Sigmoid colon (tissue), 7 donors: ENCODE data around the gene ACKR2. TPM values are rescaled to one million over a fixed set of nuclear protein-coding genes. Genes with fewer than 3 reads are reported as not detected.

ENCODE experiments used
- DNase-seq: peaks from one replicate; pipeline ENCODE4 v3.0.0-alpha.2; 2019
- H3K27ac ChIP-seq, 4 donors: fragments of 200-600 bp; sonication (generic); one replicate each; pipeline ENCODE4 v1.5.1; 2016 to 2019; ENCODE audit warnings: mild to moderate bottlenecking in 1 of 4
- H3K27me3 ChIP-seq, 3 donors: fragments of 200-600 bp; sonication (generic); one replicate each; pipeline ENCODE4 v1.5.1; 2019; ENCODE audit warnings: mild to moderate bottlenecking in 1 of 3
- H3K36me3 ChIP-seq, 4 donors: fragments of 200-600 bp; sonication (generic); one replicate each; pipeline ENCODE4 v1.5.1; 2016 to 2019
- H3K4me1 ChIP-seq, 4 donors: fragments of 200-600 bp; sonication (generic); one replicate each; pipeline ENCODE4 v1.5.1; 2017 to 2019
- H3K4me3 ChIP-seq, 4 donors: fragments of 200-600 bp; sonication (generic); one replicate each; pipeline ENCODE4 v1.5.1; 2017 to 2019; ENCODE audit warnings: mild to moderate bottlenecking in 2 of 4, moderate library complexity in 1 of 4
- H3K9me3 ChIP-seq, 4 donors: fragments of 200-600 bp in 3 of 4; sonication (generic) in 3 of 4; one replicate each; pipeline versions ENCODE4 v1.5.1 to v1.6.1; 2013 to 2019
- EP300 ChIP-seq, 4 donors: sonication (generic); formaldehyde crosslinking; IDR thresholded peaks; one replicate each; pipeline ENCODE4 v1.6.1; 2017; ENCODE audit warnings: antibody characterized with exemption in 4 of 4
- POLR2A ChIP-seq, 2 donors: fragments of 450-650 bp; IDR thresholded peaks; one replicate each; pipeline ENCODE4 v1.6.1; 2016; ENCODE audit warnings: antibody characterized with exemption in 2 of 2, mild to moderate bottlenecking in 2 of 2, moderate library complexity in 2 of 2
- POLR2AphosphoS5 ChIP-seq, 4 donors: sonication (generic); formaldehyde crosslinking; IDR thresholded peaks; one replicate each; pipeline ENCODE4 v1.6.1; 2017; ENCODE audit warnings: antibody characterized with exemption in 4 of 4
- WGBS, 2 donors: extraction: QIAGEN DNeasy Blood & Tissue Kit; methylation state at CpG; one replicate each; pipeline ENCODE4 v1.1.7; 2013; 5-methylcytosine and 5-hydroxymethylcytosine counted together
- intact Hi-C: fragments of 100-400 bp; cut with DNase I; formaldehyde crosslinking; loops from one replicate; pipeline ENCODE4 v1.15.1; 2023
- polyA plus RNA-seq, 3 donors: library from polyadenylated mRNA; stranded (reverse); fragments of 200-250 nt; gene quantifications; one replicate each; pipeline ENCODE4 v1.2.3, GENCODE V29; 2013
- total RNA-seq, 4 donors: library from RNA; depleted of rRNA; stranded (reverse); fragments of >200 nt; gene quantifications; one replicate each; pipeline ENCODE4 v1.1.0, GENCODE V29; 2016
- TF ChIP-seq, protein P1 (sequence below), 4 experiments: fragments of 450-650 bp in 3 of 4; fragments of 200-600 bp in 1 of 4; IDR thresholded peaks; one replicate each; pipeline ENCODE4 v1.5.1; 2016 to 2019; ENCODE audit warnings: antibody characterized with exemption in 4 of 4, mild to moderate bottlenecking in 3 of 4, moderate library complexity in 2 of 4
- donor health status: healthy with polysubstance abuse.
- donor health status: Bipolar disorder and iron deficiency.
- donor health status: healthy.

ACKR2 gene
- total and polyA plus RNA-seq, 7 donors: 1.2 to 8.6 (median 1.9) TPM

DNA sequence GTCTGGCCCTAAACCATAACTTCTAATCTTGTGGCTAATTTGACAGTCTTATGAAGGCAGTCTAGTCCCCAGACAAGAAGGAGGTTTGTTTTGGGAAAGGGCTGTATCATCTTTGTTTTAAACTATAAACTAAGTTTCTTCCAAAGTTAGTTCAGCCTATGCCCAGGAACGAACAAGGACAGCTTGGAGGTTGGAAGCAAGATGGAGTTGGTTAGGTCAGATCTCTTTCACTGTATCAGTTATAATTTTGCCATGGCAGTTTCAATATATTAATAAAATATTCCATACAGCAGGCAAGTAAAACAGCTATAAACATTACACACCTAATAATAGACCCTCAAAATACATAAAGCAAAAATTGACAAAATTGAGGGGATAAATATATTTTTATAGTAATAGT lies 83.6 kb downstream of the ACKR2 start:
- TF ChIP-seq, protein P1, sequence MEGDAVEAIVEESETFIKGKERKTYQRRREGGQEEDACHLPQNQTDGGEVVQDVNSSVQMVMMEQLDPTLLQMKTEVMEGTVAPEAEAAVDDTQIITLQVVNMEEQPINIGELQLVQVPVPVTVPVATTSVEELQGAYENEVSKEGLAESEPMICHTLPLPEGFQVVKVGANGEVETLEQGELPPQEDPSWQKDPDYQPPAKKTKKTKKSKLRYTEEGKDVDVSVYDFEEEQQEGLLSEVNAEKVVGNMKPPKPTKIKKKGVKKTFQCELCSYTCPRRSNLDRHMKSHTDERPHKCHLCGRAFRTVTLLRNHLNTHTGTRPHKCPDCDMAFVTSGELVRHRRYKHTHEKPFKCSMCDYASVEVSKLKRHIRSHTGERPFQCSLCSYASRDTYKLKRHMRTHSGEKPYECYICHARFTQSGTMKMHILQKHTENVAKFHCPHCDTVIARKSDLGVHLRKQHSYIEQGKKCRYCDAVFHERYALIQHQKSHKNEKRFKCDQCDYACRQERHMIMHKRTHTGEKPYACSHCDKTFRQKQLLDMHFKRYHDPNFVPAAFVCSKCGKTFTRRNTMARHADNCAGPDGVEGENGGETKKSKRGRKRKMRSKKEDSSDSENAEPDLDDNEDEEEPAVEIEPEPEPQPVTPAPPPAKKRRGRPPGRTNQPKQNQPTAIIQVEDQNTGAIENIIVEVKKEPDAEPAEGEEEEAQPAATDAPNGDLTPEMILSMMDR (IDR thresholded peaks at IDR 0.05): no peak
- no peaks in the 10 kb centered on the region for H3K27me3 ChIP-seq
- no peak for DNase-seq
- H3K4me1 ChIP-seq: no peaks in the 10 kb centered on the region
- 86 to 87% methylated on average over 1 of the region's 1 CpG for WGBS, 2 donors
- no peaks in the 10 kb centered on the region for H3K9me3 ChIP-seq
- H3K4me3 ChIP-seq: no peak overlapping the region
- intact Hi-C loops: no loop called here
- no peaks in the 10 kb centered on the region for H3K36me3 ChIP-seq
- no peak overlapping the region for H3K27ac ChIP-seq

DNA sequence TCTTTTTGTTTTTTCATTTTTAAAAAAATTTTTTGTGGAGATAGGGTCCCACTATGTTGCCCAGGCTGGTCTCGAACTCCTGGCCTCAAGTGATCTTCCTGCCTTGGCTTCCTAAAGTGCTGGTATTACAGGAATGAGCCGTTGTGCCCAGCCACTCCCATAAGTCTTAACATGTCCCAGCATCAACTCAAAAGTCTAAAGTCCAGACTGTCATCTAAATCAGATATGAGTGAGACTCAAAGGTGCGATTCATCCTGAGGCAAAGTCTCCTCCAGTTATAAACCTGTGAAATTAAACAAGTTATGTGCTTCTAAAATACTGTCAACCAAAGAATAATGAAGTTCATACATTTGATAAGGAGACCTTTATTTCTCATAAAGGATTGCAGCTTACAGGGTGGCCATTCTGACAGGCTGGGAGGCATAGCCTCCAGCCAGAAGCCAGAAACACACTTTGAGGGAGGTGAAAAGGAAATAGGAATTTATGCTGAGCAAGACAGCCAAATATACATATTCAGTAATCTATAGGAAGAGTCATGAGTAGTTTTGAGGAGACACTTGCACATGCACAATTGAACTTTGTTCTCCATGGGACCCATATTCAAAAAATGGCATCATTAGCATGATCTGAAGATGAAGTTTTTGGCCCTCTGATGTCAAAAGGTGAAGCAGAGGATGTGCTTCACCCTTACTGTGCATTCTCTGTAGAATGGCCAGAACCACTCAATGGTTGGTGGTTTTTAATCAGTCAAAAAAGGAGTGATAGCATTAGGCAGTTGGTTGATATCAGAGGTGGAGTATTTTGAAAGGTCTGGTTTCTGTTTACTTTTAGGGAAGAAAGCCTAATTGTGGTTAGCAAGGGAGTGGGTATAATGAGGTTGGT lies 85.7 kb downstream of the ACKR2 start:
- intact Hi-C loops: no loop called here
- Histone ChIP-seq H3K36me3 (no peaks in the 10 kb centered on the region), H3K9me3 (no peaks in the 10 kb centered on the region), H3K4me3 (no peak overlapping the region), H3K4me1 (no peaks in the 10 kb centered on the region), H3K27me3 (no peaks in the 10 kb centered on the region), H3K27ac (no peak overlapping the region)
- WGBS, 2 donors: 18 to 66% methylated on average over 3 of the region's 3 CpGs
- TF ChIP-seq EP300 (IDR thresholded peaks at IDR 0.05) (no peak), POLR2A (IDR thresholded peaks at IDR 0.05) (no peak), POLR2AphosphoS5 (IDR thresholded peaks at IDR 0.05) (no peak)
- TF ChIP-seq, protein P1 (IDR thresholded peaks at IDR 0.05): no peak
- no peak for DNase-seq

GRCh38 chr3:42895580-42895868 lies 86.3 kb downstream of the ACKR2 start:
- Histone ChIP-seq H3K4me3 (no peak overlapping the region), H3K27me3 (no peaks in the 10 kb centered on the region), H3K36me3 (no peaks in the 10 kb centered on the region), H3K27ac (no peak overlapping the region), H3K9me3 (no peaks in the 10 kb centered on the region), H3K4me1 (no peaks in the 10 kb centered on the region)
- TF ChIP-seq POLR2AphosphoS5 (IDR thresholded peaks at IDR 0.05): no peak
- DNase-seq: no peak
- intact Hi-C loops: no loop called here

- Histone ChIP-seq H3K27ac (no peak overlapping the region), H3K36me3 (no peaks in the 10 kb centered on the region), H3K27me3 (no peaks in the 10 kb centered on the region), H3K4me3 (no peak overlapping the region), H3K9me3 (peaks cover 0 to 3% (median 0%) of the 10 kb centered on the region in 4 donors), H3K4me1 (no peaks in the 10 kb centered on the region)
- DNase-seq: no peak
- TF ChIP-seq EP300 (IDR thresholded peaks at IDR 0.05) (no peak), POLR2AphosphoS5 (IDR thresholded peaks at IDR 0.05) (no peak), POLR2A (IDR thresholded peaks at IDR 0.05) (no peak)
- TF ChIP-seq, protein P1 (IDR thresholded peaks at IDR 0.05): no peak
- intact Hi-C loops: no loop called here
Measured at GRCh38 chr3:42898896-42899675, 89.8 kb downstream of the ACKR2 start.

DNA sequence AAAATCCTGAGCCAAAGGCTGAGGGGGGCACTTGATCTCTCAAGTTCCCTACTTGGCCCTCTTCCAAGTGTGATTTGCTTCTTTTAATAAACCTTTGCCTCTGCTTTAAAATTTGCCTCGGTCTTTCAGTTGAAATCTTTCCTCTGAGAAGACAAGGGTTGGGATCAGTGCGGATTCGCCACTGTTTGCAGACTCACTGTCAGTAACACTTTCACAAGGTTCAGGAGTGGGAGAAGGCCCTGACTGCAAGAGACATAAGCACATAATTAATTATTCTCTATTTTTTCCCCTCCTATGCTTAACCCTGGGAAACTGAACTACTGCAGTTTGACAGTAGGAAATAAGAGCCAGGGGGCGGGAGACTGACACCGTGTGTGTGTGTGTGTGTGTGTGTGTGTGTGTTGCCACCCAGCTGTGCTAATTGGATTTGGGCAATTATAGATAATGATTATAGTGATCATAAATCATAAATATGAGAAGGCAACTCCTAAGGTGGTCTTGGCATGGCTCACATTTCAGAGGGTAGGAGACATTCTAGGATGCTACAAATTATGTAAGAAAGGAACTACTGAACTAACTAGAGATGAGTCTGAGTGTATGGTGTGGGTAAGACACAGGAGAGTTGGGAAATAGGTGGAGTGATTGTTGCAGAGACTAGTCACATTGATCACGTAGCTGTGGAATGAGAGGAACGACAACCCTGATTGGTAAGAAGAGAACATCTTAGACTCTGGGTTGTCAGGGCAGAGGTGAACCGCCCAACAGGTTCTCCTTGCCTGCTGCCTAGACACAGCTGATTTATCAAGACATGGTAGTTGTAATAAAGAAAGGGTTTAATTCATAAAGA lies 91.2 kb downstream of the ACKR2 start:
- no peak overlapping the region for H3K4me3 ChIP-seq
- H3K9me3 ChIP-seq: peaks cover 0 to 3% (median 0%) of the 10 kb centered on the region in 4 donors
- peaks cover 0 to 4% (median 2%) of the 10 kb centered on the region in 4 donors for H3K4me1 ChIP-seq
- 78 to 87% methylated on average over 8 of the region's 8 CpGs for WGBS, 2 donors
- no peaks in the 10 kb centered on the region for H3K27me3 ChIP-seq
- no peak overlapping the region for H3K27ac ChIP-seq
- DNase-seq: no peak
- no peaks in the 10 kb centered on the region for H3K36me3 ChIP-seq
- intact Hi-C loops: no loop called here
- TF ChIP-seq EP300 (IDR thresholded peaks at IDR 0.05): no peak
- TF ChIP-seq POLR2AphosphoS5 (IDR thresholded peaks at IDR 0.05): no peak
